ENCODE data around the gene LSR.

LSR gene

GRCh38 chr19:35290381-35291127, 41.8 kb downstream of the LSR start:
- DNase-seq = no peak

GRCh38 chr19:35291259-35291658, 42.5 kb downstream of the LSR start:
- DNase-seq = no peak

GRCh38 chr19:35291916-35292315, 43.1 kb downstream of the LSR start, which contains the start of gene MAG:
Gene MAG (plus strand): TSS chr19:35292161. CDS start chr19:35295409, 3,248 bp downstream.
- DNase-seq = no peak

- no peak for DNase-seq
Measured at GRCh38 chr19:35292421-35293362, 43.9 kb downstream of the LSR start.

GRCh38 chr19:35293363-35293739, 44.5 kb downstream of the LSR start:
- DNase-seq = no peak

- no peak for DNase-seq
Measured at GRCh38 chr19:35293808-35294207, 45.0 kb downstream of the LSR start.

- no peak for DNase-seq
Measured at GRCh38 chr19:35294328-35294727, 45.5 kb downstream of the LSR start.

GRCh38 chr19:35294859-35295791, 46.3 kb downstream of the LSR start:
- DNase-seq = no peak

GRCh38 chr19:35295792-35296462, 47.1 kb downstream of the LSR start:
- DNase-seq = no peak

- DNase-seq = no peak
Measured at GRCh38 chr19:35296644-35297514, 48.1 kb downstream of the LSR start.

GRCh38 chr19:35297515-35297848, 48.7 kb downstream of the LSR start:
- DNase-seq = no peak

- DNase-seq = no peak
Measured at GRCh38 chr19:35297922-35298321, 49.1 kb downstream of the LSR start.

- DNase-seq = no peak
Measured at GRCh38 chr19:35298561-35298972, 49.8 kb downstream of the LSR start.

GRCh38 chr19:35299523-35300338, 50.9 kb downstream of the LSR start:
- DNase-seq = no peak

- DNase-seq = no peak
Measured at GRCh38 chr19:35300339-35300649, 51.5 kb downstream of the LSR start.

- no peak for DNase-seq
Measured at GRCh38 chr19:35301961-35302360, 53.2 kb downstream of the LSR start.

GRCh38 chr19:35302446-35302845, 53.6 kb downstream of the LSR start:
- no peak for DNase-seq

- no peak for DNase-seq
Measured at GRCh38 chr19:35303357-35303915, 54.6 kb downstream of the LSR start.

GRCh38 chr19:35304036-35304435, 55.2 kb downstream of the LSR start:
- no peak for DNase-seq

- DNase-seq = no peak
Measured at GRCh38 chr19:35305181-35305580, 56.4 kb downstream of the LSR start.
